ENCODE data around the gene RGSL1.

DNA sequence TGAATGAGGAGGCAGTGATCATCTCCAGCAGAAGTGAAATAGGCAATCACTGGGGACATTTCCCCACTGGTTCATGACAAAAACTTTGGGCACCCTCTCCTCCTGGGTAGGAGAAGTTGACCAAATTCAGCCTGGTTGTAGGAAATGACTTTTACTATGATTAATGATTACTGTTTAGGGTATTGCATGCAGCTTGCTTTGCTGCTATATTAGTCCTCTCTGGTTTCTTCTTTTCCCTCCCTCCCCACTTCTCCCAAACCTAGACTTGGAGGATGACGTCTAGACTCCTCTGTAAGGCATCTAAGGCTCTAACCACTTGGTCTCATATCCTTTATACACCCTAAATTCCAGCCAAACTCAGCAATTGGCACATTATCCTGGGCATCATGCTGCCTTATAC, 157.6 kb downstream of the RGSL1 start:
- TF ChIP-seq, protein P1, sequence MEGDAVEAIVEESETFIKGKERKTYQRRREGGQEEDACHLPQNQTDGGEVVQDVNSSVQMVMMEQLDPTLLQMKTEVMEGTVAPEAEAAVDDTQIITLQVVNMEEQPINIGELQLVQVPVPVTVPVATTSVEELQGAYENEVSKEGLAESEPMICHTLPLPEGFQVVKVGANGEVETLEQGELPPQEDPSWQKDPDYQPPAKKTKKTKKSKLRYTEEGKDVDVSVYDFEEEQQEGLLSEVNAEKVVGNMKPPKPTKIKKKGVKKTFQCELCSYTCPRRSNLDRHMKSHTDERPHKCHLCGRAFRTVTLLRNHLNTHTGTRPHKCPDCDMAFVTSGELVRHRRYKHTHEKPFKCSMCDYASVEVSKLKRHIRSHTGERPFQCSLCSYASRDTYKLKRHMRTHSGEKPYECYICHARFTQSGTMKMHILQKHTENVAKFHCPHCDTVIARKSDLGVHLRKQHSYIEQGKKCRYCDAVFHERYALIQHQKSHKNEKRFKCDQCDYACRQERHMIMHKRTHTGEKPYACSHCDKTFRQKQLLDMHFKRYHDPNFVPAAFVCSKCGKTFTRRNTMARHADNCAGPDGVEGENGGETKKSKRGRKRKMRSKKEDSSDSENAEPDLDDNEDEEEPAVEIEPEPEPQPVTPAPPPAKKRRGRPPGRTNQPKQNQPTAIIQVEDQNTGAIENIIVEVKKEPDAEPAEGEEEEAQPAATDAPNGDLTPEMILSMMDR (IDR thresholded peaks at IDR 0.05; ENCODE audit: poor library complexity): no peak
- TF ChIP-seq EZH2 (IDR thresholded peaks at IDR 0.05; ENCODE audit: borderline replicate concordance): no peak
